HG03280 (cell line): Measurements from ENCODE around the gene CCDC116.
"Not testable (repeated sequence)": the region's sequence is repeated elsewhere in the genome, so short reads cannot be mapped to it uniquely, and the experiment has no call there.

Source experiments
- ATAC-seq: cut with Tn5 transposase; IDR thresholded peaks from one replicate; pipeline ENCODE4 v1.9.1; 2021; ENCODE audit warnings: mild to moderate bottlenecking, moderate library complexity; ENCODE audit not compliant: unreplicated experiment

CCDC116 gene

DNA sequence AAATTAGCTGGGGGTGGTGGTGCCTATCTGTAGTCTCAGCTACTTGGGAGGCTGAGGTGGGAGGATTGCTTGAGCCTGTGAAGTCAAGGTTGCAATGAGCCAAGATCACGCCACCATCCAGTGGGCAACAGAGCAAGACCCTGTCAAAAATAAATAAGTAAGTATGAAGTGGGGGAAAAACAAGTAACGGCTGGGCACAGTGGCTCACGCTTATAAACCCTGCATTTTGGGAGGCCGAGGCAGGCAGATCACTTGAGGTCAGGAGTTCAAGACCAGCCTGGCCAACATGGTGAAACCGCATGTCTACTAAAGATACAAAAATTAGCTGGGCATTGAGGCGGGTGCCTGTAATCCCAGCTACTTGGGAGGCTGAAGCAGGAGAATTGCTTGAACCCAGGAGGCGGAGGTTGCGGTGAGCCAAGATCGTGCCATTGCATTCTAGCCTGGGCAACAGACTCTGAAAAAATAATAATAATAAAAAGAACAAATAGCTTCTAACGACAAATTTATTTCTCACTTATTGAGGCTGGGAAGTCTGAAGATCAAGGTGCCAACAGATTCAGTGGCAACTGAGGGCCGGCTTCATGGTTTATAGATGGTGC, 22.9 kb upstream of the CCDC116 start:
- ATAC-seq, result not testable (repeated sequence)

DNA sequence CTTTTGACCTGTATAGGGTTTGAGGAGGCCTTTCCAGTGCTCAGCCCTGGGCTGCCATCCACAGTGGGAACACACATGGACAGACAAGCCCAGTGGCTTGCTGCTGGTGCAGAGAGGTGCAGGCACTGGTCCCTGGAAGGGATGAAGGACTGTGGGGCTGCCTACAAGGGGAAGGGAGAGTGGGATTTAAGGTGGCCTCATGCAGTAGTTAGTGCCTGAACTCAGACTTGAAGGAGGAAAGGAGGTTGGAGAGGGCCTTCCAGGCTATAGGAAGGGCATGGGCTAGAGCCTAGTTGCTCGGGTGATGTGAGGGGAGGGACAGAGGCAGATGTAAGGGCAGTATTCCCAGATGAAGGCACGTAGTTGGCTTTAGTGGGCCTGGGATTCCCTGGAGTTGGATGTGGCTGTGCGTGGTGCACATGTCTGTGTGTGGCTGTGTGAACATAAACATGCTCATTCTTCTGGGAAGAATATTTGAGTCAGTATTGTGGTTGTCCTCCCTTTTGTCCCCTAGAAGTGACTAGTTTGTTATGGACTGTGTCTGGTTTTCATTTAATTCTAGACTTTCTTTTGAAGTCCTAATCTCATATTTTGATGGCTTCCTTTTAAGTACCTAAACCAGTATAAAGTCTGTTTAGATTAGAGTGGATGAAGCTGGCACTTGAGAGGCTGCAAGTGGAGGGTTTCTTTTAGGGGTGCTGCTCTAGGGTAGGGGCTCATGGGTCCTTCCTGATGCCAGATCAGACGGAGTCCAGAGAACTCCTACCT, 21.2 kb upstream of the CCDC116 start:
- ATAC-seq, result no peak

DNA sequence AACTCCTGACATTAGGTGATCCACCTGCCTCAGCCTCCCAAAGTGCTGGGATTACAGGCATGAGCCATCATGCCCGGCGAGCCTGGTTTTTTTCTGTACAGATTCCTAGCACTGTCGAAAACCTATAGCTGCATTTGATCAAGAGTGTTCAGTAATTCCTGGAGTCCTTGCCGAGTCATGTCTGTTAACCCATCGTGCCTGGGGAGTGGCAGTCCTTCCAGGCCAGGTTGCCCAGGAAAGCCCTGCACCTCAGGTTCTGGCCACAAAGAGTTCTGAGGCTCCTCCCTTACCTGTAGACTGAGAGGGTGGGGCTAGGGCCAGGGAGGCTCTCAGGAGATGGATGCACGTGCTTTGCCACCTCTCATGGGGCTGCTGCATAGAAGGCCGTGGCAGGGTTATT, 19.7 kb upstream of the CCDC116 start:
- no peak for ATAC-seq

DNA sequence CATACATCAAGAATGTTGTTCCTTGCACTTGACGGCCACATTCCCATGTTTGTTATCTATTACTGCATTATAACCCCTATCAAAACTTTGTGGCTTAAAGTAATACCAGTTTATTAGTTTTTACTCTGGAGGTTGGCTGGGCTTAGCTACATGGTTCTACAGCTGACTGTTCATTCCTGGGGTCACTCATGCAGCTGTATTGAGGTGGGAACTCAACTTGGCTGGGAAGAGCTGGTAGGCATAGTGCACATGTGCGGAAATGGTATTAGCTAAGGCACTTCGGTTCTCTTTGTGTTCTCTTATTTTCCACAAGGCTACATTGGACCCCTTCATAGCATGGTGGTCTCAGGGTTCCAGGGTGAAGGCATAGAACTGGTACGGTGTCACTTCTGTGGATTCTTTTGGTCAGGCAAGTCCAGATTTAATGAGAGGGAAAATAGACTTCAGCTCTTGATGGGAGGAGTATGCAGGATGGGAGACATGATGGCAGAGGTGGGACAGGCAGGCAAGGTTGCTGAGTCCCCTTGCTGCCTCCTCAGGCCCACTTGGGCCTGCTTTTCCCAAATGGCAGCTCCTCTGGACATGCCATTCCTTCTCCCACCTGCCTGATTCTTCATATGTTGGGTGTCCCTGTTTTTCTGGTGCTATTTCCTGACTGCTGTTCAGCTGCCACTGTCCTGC, 18.9 kb upstream of the CCDC116 start:
- no peak for ATAC-seq

DNA sequence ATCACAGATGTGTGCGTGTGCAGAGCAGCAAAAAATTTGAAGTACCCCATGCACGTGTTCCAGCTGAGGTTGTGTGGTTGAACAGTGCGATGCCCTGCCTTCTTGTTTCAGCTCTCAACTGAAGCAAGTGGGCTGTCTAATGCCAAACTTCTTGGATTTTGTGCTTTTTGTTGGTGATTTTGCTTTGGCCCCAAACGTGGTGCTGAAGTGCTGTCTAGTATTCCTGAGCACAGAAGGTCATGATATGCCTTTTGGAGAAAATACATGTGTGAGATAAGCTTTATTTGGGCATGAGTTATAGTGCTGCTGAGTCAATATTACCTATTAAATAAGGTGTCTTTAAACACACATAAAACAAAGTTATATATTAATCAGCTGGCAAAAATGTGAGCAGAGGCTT, 16.8 kb upstream of the CCDC116 start:
- no peak for ATAC-seq

DNA sequence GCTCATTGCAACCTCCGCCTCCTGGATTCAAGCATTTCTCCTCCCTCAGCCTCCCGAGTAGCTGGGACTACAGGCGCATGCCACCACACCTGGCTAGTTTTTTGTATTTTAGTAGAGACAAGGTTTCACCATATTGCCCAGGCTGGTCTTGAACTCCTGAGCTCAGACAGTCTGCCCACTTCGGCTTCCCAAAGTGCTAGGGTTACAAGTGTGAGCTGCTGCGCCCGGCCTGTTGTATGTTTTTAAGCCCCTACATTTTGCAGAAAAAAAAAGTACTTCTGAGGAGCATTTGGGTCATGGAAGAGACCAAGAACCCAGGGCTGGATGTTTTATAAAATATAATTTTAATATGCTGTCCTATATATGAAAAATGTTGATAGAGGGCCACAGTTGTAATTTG, 15.2 kb upstream of the CCDC116 start:
- not testable (repeated sequence) for ATAC-seq

DNA sequence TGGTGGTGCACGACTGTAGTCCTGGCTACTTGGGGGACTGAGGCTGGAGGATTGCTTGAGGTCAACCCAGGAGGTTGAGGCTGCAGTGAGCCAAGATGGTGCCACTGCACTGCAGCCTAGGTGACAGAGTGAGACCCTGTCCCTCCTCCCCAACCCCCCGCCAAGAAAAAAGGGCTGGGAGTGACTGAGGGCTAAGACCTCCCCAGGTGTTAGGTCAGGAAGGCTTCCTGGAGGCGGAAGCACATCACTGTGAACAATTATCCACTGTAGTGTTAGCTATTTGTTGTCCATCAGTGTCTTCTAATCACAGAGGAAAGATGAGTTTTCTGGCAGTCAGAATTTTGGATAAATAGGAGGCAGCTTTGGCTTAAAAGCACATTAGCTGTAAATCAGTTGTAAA, 11.5 kb upstream of the CCDC116 start:
- no peak for ATAC-seq

DNA sequence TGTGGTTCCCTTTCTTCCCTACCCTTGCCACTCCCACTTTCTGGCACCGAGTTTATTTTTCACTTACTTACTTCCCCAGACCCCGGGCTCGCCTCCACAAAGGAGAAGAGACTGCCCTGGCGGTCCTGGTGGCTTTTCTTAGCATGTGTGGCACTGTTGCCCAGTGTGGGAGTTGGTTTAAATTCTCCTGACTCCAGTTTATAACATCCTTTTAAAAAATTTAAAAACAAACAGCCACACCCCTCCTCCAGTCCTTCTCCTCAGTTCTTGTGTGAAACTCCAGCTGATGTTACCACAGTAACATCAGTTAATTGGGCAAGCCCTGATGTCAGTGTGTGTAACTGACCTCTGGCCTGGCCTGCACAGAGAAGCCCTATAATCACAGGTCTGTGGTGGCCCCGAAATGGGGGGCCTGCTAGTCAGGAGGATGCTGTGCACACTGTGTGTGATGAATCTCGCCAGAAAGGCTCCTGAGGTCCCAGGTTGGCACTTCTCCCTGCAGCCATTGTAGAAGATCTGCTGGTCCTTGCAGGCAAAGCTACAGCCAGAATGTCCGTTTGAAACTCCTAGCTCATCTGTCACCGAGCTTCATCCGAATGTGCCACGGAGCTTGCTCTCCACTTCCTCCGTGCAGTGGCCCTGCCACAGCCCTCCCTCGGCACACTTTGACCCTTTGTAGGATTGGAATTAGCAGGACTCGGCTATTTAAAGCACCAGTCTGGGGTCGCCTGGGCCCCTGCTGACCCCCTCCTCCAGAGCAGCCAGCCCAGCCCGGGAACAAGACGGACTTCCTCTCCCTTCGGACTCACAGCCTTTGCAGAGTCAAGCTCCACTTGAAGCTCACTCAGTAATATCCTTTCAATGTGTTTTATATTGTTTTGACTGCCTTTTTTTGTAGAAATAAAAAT, 10.3 kb upstream of the CCDC116 start:
- ATAC-seq, result no peak

DNA sequence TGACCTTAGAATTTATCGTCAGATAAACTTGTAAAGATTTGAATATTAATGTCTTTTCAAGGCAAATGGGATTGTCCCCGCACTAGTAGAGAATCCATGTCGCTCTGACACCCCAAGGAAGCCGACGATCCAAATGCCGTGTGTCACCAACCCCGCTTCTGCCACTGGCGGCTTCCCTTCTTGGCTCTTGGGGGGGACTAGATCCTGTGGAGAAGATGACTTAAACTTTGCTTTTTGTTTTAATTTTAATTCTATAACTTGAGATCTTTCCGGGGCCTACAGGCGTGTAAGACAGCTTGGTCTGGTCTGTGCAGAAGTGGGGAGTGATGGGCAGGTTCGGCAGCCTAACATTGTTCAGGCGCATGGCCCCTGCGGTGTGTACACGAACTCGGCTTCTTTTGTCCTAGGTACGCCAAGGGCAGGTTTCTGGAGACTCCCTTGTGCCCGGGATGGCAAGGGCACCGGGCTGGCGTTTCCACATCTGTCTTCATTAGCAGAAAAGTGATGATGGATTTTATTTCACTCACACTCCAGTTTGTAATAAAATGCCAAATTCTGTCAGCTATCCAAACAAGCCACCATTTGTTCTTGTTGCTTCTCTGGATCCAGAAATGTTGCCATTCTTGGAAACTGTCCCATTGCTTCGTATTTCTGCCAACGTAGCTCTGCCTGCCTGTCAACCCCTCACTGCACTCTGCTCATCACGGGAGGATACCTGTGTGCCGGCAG, 9.5 kb upstream of the CCDC116 start:
- no peak for ATAC-seq

DNA sequence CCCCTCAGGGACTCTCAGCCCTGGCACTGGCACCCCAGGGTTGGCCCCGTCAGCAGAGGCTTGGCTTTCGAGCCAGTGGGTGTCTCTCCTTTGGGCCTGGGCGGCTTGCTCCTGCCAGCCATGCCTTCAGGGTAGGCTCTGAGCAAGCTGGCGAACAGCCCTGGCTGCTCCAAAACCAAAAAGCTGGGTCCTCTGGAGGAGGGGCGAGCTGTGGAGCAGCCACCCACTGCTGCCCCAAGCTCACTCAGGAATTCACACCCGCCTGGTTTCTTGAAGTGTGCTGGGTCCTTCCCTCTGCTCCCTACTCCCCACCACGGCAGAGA, 9.0 kb upstream of the CCDC116 start:
- ATAC-seq, result no peak

DNA sequence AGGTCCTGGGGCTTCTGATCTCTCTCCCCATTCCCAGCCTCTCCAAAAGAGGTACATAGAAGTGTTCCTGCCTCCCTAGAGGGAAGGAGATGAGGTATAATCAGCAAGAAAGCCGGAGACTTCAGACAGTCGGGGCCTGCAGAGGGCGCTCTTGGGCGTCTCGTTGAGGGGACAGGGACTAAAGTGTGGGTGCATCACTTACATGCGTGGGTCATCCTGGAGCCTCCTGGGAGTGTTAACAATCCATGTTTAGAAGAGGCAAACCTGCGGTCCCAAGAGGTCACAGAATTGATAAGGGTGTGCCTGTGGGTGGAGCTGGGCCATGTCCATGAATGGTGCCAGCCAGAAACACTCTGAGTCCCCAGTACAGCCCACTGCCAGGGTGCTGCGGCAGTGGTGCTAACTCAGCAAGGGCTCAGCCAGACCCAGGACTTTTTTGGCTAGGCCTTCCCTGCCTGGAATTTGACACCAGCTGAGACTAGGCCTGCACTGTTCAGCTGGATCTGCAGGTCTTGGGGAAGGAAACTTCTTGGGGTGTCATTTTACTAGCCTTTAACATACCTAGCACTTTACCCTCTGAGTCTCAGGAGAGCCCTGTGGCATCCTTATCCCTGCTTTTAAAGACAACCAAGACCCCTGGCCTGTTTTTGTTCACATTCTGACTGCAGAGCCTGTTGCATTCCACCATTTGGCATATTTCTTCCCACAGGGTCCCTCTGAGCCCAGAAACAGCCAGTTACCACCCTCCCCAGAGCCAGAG, 8.3 kb upstream of the CCDC116 start:
- no peak for ATAC-seq

DNA sequence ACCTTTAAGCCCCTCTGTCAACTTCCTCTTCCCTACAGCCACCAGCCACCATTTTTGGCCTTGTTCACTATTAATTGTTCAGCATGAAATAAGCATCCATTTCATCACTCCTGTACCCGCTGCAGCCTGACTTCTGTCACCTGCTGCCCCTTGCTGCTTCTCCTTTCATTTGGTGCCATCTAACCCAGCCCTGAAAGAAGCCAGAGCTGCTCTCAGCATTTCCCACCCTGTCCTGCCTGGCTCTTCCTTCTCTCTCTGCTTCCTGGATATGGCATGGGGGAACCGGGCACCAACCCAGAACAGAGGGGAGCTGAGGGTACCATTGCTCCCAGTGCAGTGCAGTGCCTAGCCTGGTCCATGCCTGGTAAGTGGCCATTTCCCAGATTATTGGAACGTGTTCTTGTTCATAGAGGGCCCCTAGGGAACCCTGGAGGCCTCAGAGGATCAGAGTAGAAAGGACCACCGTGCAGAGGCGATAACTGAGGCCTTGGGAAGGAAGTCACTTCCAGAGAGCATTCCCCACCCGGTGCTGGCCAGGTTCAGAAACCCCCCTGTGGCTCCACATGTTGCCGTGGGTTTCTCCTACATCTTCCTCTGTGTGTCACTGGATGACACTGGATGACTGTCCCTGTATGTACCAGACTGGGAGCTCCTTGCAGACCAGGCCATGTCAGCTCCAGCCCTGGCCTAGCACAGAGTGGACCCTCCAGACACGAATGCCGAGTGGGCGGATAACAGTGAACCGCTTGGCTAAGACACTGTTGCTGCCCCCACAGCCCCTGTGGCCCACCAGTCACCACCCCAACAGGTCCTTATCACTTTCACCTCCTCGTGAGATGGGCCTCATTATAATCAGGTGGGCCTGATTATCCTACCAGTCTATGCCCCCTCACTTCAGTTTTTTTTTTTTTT, 7.4 kb upstream of the CCDC116 start:
- no peak for ATAC-seq

DNA sequence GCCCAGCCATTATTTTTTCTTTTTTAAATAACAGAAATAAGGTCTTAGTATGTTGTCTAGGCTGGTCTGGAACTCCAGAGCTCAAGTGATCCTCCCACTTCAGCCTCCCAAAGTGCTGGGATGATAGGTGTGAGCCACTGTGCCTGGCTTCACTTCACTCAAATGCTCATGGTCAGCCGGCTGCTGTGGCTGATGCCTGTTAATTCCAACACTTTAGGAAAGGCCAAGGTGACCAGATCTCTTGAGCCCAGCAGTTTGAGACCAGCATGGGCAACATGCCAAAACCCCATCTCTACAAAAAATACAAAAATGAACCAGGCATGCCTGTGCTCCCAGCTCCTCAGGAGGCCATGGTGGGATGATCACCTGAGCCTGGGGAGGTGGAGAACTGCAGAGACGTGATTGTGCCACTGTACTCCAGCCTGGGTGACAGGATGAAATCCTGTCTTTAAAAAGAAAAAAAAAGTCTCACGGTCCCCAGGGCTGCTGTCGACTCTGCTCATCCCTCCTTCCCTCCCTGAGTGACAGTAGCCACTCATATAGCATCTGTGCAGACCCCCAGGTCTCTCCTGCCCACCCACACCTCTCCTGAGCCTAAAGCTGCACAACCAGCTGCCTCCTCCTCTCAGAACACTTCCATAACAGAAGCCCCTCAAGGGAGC, 6.4 kb upstream of the CCDC116 start:
- no peak for ATAC-seq

DNA sequence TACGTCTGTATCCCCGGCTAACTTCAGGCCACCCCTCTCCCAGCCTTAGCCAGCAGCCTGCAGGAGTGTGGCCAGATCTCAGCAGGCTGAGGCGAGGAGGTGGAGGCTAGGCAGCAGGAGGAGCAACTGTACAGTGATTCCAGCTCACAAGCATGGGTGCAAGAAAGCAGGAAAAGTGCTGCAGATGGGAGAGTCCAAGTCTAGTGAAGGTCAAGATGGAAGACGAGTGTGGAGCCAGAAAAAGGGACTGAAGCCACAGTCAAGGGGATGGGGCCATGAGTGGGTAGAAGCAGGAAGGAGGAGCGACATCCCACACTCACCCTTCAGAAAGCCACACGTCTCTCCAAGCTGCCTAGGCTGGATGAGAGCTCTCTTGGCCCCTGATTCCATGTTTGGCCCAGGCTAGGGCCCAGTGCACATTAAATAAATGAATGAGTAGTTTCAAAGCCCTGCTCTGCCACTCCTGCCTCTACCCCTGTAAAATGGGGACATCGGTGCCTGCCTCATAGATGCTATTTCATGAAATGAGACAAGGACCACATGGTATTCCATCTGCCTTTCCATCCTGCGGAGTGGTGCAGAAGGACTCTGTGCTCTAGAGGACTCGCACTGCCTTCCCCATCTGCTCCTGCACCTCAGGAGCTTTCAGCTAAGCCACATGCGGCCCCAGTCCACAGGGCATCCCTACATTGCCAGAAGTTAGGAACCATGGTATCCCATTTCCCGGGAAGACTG, 5.7 kb upstream of the CCDC116 start:
- no peak for ATAC-seq

DNA sequence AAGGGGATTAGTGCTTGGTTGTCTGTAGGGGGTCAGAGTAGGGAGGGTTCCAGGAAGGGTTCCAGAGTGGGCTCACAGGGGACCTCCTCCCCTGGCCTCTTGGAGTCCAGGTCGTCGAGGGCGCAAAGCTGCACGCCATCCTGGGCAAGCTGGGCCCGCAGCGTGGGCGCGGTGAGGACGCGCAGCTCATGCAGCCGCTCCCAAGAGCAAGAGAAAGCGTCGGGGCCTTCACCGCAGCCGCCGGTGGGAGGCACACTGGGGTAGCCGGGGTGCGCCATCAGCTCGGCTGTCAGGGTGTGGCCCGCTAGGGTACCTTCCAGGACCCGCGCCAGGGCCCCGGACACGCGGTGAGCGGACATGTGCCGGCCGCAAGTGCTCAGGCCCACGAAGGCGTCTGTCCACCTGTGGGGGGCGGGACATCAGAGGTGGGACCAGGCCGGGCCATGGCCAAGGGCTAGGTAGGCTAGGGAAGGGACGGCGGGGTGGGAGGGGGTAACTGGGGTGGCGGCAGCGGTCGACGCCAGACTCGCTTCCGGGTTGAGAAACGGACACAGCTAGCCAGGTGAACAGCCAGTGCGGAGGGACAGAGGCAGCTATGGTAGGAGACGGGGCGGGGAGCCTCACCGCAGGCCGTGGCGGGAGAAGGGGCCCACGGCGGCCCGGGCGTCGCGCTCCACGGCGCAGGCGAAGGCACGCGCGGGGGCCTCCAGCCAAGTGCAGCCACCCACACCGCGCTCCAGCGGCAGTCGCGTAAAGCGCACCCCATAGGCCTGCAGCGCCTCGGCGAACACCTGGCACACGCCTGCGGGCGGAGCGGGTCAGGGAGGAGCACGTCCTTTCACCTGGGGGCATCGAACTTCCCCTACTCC, 3.9 kb upstream of the CCDC116 start:
- no peak for ATAC-seq

DNA sequence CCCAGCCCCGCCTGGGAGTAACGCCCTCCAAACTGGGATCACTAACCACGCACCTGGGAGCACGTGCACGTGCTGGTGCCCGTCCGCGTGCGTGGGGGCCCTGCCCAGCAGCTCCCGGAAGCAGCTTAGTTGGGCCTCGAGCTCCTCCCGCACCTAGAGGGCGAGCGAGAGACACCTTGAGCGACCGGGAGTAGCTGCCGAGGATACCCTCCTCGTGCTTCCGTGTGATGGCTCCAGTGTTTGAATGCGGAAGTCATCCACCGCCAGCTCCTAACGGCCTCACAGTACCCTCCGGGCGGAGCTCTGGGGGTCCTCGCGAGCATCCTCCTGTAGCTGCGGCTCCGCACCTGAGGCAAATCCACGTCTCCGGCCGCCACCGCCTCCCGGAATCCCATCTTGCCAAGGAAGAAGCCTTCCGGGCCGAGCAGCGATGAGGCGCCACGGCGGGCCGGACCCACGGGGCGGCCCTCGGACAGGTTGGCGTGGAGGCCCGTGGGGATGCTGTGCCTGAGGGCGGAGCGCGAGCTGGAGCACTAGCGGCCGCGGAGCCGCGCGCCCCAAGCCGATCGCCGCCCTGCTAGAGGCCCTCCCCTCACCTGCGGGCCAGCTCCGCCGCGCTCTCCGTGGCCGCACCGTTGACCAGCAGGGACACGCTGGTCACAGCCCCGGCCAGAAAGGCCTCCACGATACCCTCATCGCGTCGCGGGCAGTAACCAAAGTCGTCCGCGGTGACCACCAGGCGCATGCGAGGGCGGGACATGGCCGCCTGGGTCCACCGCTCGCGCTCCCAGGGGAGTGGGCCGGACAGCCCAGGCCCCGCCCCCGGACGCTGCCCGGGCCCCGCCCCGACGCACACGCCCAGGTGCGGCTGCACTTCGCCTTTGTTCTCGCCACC, 3.1 kb upstream of the CCDC116 start, which contains the start of gene YDJC:
TSS of gene YDJC (minus strand) at position 768 of the 895 bp plus-strand sequence. CDS start at position 760, 8 bp downstream.
- peak; percentile 87 for ATAC-seq
